Glutamatergic neuron (in vitro differentiated cells): Measurements from ENCODE around the gene MLYCD. TPM values are rescaled to one million over a fixed set of nuclear protein-coding genes. Genes with fewer than 3 reads are reported as not detected.
"Not testable (repeated sequence)": the region's sequence is repeated elsewhere in the genome, so short reads cannot be mapped to it uniquely, and the experiment has no call there.

Source experiments
- DNase-seq: peaks from one replicate; pipeline ENCODE4 v3.0.0; 2022
- H3K27ac Mint-ChIP-seq: one replicate; pipeline ENCODE4 v1.8.0; 2020; ENCODE audit warnings: mild to moderate bottlenecking, mixed read lengths, inconsistent platforms; ENCODE audit not compliant: unreplicated experiment
- H3K27me3 Mint-ChIP-seq: one replicate; pipeline ENCODE4 v1.8.0; 2020; ENCODE audit warnings: mild to moderate bottlenecking, moderate library complexity, mixed read lengths, inconsistent platforms; ENCODE audit not compliant: unreplicated experiment
- H3K36me3 Mint-ChIP-seq: one replicate; pipeline ENCODE4 v1.8.0; 2020; ENCODE audit warnings: mild to moderate bottlenecking, mixed read lengths, inconsistent platforms; ENCODE audit not compliant: unreplicated experiment
- H3K4me1 Mint-ChIP-seq: one replicate; pipeline ENCODE4 v1.8.0; 2020; ENCODE audit warnings: mild to moderate bottlenecking, low read depth, mixed read lengths, inconsistent platforms; ENCODE audit not compliant: unreplicated experiment
- H3K4me3 Mint-ChIP-seq: one replicate; pipeline ENCODE4 v1.8.0; 2020; ENCODE audit warnings: mild to moderate bottlenecking, mixed read lengths, inconsistent platforms; ENCODE audit not compliant: unreplicated experiment
- H3K9me3 Mint-ChIP-seq: one replicate; pipeline ENCODE4 v1.8.0; 2020; ENCODE audit warnings: mild to moderate bottlenecking, moderate library complexity, mixed read lengths, inconsistent platforms; ENCODE audit not compliant: unreplicated experiment
- CTCF ChIP-seq: fragments of 200-600 bp; sonication (generic); IDR thresholded peaks from one replicate; pipeline ENCODE4 v1.5.0; 2021; ENCODE audit not compliant: partially characterized antibody, unreplicated experiment
- total RNA-seq: library from RNA; stranded (reverse); fragmentation: NEBNext Ultra II Directional; extraction: Animal tissue kit (Norgen Biotek cat#: 25700); gene quantifications from one replicate; pipeline ENCODE4 v1.2.1, GENCODE V29; 2021; ENCODE audit not compliant: unreplicated experiment

The MLYCD gene
- total RNA-seq, 1 donor from 2014 or later, result 9.5 TPM

GRCh38 chr16:83946781-83947566 lies 48.1 kb downstream of the MLYCD start:
- peaks cover 7% of the 10 kb centered on the region for H3K9me3 Mint-ChIP-seq
- H3K4me3 Mint-ChIP-seq, result no peak overlapping the region
- H3K27ac Mint-ChIP-seq, result no peak overlapping the region
- peaks cover 5% of the 10 kb centered on the region for H3K4me1 Mint-ChIP-seq
- no peak for DNase-seq
- TF ChIP-seq CTCF, result no peak
- H3K36me3 Mint-ChIP-seq, result peaks cover 4% of the 10 kb centered on the region
- peaks cover 7% of the 10 kb centered on the region for H3K27me3 Mint-ChIP-seq

- Mint-ChIP-seq H3K27ac (no peak overlapping the region), H3K36me3 (peaks cover 4% of the 10 kb centered on the region), H3K4me3 (no peak overlapping the region), H3K27me3 (peaks cover 7% of the 10 kb centered on the region), H3K4me1 (peaks cover 5% of the 10 kb centered on the region), H3K9me3 (peaks cover 6% of the 10 kb centered on the region)
- no peak for TF ChIP-seq CTCF
- DNase-seq, result no peak
These were observed 48.8 kb downstream of the MLYCD start for GRCh38 chr16:83947642-83948234.

- H3K36me3 Mint-ChIP-seq, result peaks cover 4% of the 10 kb centered on the region
- DNase-seq, result no peak
- peaks cover 3% of the 10 kb centered on the region for H3K4me1 Mint-ChIP-seq
- H3K4me3 Mint-ChIP-seq, result no peak overlapping the region
- H3K27me3 Mint-ChIP-seq, result peaks cover 7% of the 10 kb centered on the region
- peaks cover 6% of the 10 kb centered on the region for H3K9me3 Mint-ChIP-seq
- no peak overlapping the region for H3K27ac Mint-ChIP-seq
- TF ChIP-seq CTCF, result no peak
These were observed 50.2 kb downstream of the MLYCD start for GRCh38 chr16:83948914-83949723.

- H3K27ac Mint-ChIP-seq, result no peak overlapping the region
- TF ChIP-seq CTCF, result no peak
- H3K27me3 Mint-ChIP-seq, result peaks cover 7% of the 10 kb centered on the region
- peaks cover 6% of the 10 kb centered on the region for H3K9me3 Mint-ChIP-seq
- H3K4me3 Mint-ChIP-seq, result no peak overlapping the region
- peaks cover 4% of the 10 kb centered on the region for H3K36me3 Mint-ChIP-seq
- H3K4me1 Mint-ChIP-seq, result peaks cover 6% of the 10 kb centered on the region
- DNase-seq, result no peak
These were observed 50.7 kb downstream of the MLYCD start for GRCh38 chr16:83949724-83950001.

- not testable (repeated sequence) for H3K36me3 Mint-ChIP-seq, H3K9me3 Mint-ChIP-seq, DNase-seq, H3K27ac Mint-ChIP-seq, H3K4me3 Mint-ChIP-seq, H3K27me3 Mint-ChIP-seq, H3K4me1 Mint-ChIP-seq
These were observed 52.0 kb downstream of the MLYCD start for GRCh38 chr16:83950862-83951399.
